HepG2 (cell line): ENCODE results near the gene NRL. TPM values are rescaled to one million over a fixed set of nuclear protein-coding genes. Genes with fewer than 3 reads are reported as not detected.

Experiments used
- ATF7-NPFF ChIP-seq: sonication (generic); formaldehyde crosslinking; IDR thresholded peaks from 2 replicates; pipeline ENCODE4 v1.8.1; 2023; ENCODE audit warnings: mild to moderate bottlenecking, low read depth, missing genetic modification reagents, moderate library complexity
- BORCS8-MEF2B ChIP-seq: sonication (generic); formaldehyde crosslinking; IDR thresholded peaks from 2 replicates; pipeline ENCODE4 v1.8.0; 2022; ENCODE audit warnings: mild to moderate bottlenecking, missing genetic modification reagents
- CAMTA2 ChIP-seq: sonication (generic); formaldehyde crosslinking; IDR thresholded peaks from 2 replicates; pipeline ENCODE4 v1.4.0; 2020; ENCODE audit warnings: mild to moderate bottlenecking, missing genetic modification reagents, borderline replicate concordance
- FOSL1 ChIP-seq: sonication (generic); formaldehyde crosslinking; IDR thresholded peaks from 2 replicates; pipeline ENCODE4 v1.9.0; 2021; ENCODE audit warnings: missing genetic modification reagents, borderline replicate concordance
- FOXA3 ChIP-seq: IDR thresholded peaks from 2 replicates; pipeline ENCODE4 v1.6.1; 2016; ENCODE audit warnings: missing genetic modification reagents, missing compliant biosample characterization
- KAT2B ChIP-seq: fragments of 150-350 bp; IDR thresholded peaks from 2 replicates; pipeline ENCODE4 v1.6.1; 2014; ENCODE audit warnings: low read depth, low read length, borderline replicate concordance
- KLF12 ChIP-seq: sonication (generic); formaldehyde crosslinking; IDR thresholded peaks from 2 replicates; pipeline ENCODE4 v1.4.0; 2020; ENCODE audit warnings: missing genetic modification reagents, borderline replicate concordance
- KMT2B ChIP-seq: IDR thresholded peaks from 2 replicates; pipeline ENCODE4 v1.6.1; 2016; ENCODE audit warnings: missing genetic modification reagents, missing compliant biosample characterization
- POLR2AphosphoS2 ChIP-seq: IDR thresholded peaks from 2 replicates; pipeline ENCODE4 v1.6.1; 2011; ENCODE audit warnings: low read depth, low read length, improper control_type of control experiment
- PRPF4 ChIP-seq: fragments of 200-400 bp; formaldehyde crosslinking; IDR thresholded peaks from 2 replicates; pipeline ENCODE4 v1.6.1; 2016; ENCODE audit warnings: low read length, low read depth; ENCODE audit not compliant: poor library complexity, severe bottlenecking
- SMYD3 ChIP-seq: sonication (generic); formaldehyde crosslinking; IDR thresholded peaks from 2 replicates; pipeline ENCODE4 v1.8.1; 2023; ENCODE audit warnings: mild to moderate bottlenecking, missing genetic modification reagents
- THAP11 ChIP-seq: IDR thresholded peaks from 2 replicates; pipeline ENCODE4 v1.6.1; 2016; ENCODE audit warnings: missing biosample characterization, missing genetic modification reagents
- TRAFD1 ChIP-seq: sonication (generic); formaldehyde crosslinking; IDR thresholded peaks from 2 replicates; pipeline ENCODE4 v1.5.1; 2020; ENCODE audit warnings: missing genetic modification reagents, mild to moderate bottlenecking, borderline replicate concordance
- ZBTB26 ChIP-seq: IDR thresholded peaks from 2 replicates; pipeline ENCODE4 v1.6.1; 2016; ENCODE audit warnings: missing compliant biosample characterization, missing genetic modification reagents, borderline replicate concordance
- ZBTB7B ChIP-seq: sonication (generic); formaldehyde crosslinking; IDR thresholded peaks from 2 replicates; pipeline ENCODE4 v1.4.0; 2020; ENCODE audit warnings: missing genetic modification reagents
- ZFP62 ChIP-seq: sonication (generic); formaldehyde crosslinking; IDR thresholded peaks from 2 replicates; pipeline ENCODE4 v1.4.0; 2020; ENCODE audit warnings: missing genetic modification reagents
- ZIK1 ChIP-seq: sonication (generic); formaldehyde crosslinking; IDR thresholded peaks from 2 replicates; pipeline ENCODE4 v1.5.0; 2020; ENCODE audit warnings: mild to moderate bottlenecking, low read depth, missing genetic modification reagents, borderline replicate concordance
- ZNF101 ChIP-seq: sonication (generic); formaldehyde crosslinking; IDR thresholded peaks from 2 replicates; pipeline ENCODE4 v1.4.0; 2020; ENCODE audit warnings: mild to moderate bottlenecking, low read depth, missing genetic modification reagents, borderline replicate concordance
- ZNF235 ChIP-seq: sonication (generic); formaldehyde crosslinking; IDR thresholded peaks from 2 replicates; pipeline ENCODE4 v1.8.1; 2023; ENCODE audit warnings: mild to moderate bottlenecking, missing genetic modification reagents, borderline replicate concordance
- ZNF263 ChIP-seq: sonication (generic); formaldehyde crosslinking; IDR thresholded peaks from 2 replicates; pipeline ENCODE4 v1.4.0; 2020; ENCODE audit warnings: missing genetic modification reagents
- ZNF354B ChIP-seq: sonication (generic); formaldehyde crosslinking; IDR thresholded peaks from 2 replicates; pipeline ENCODE4 v1.8.0; 2022; ENCODE audit warnings: mild to moderate bottlenecking, missing genetic modification reagents
- ZNF44 ChIP-seq: sonication (generic); formaldehyde crosslinking; IDR thresholded peaks from 2 replicates; pipeline ENCODE4 v1.5.1; 2020; ENCODE audit warnings: mild to moderate bottlenecking, missing genetic modification reagents
- ZNF547 ChIP-seq: sonication (generic); formaldehyde crosslinking; IDR thresholded peaks from 2 replicates; pipeline ENCODE4 v1.5.1; 2020; ENCODE audit warnings: mild to moderate bottlenecking, missing genetic modification reagents
- ZNF607 ChIP-seq: sonication (generic); formaldehyde crosslinking; IDR thresholded peaks from 2 replicates; pipeline ENCODE4 v1.5.1; 2020; ENCODE audit warnings: missing genetic modification reagents, mild to moderate bottlenecking, borderline replicate concordance
- ZNF616 ChIP-seq: sonication (generic); formaldehyde crosslinking; IDR thresholded peaks from 2 replicates; pipeline ENCODE4 v1.5.0; 2020; ENCODE audit warnings: low read depth, mild to moderate bottlenecking, missing genetic modification reagents
- ZNF7 ChIP-seq: IDR thresholded peaks from 2 replicates; pipeline ENCODE4 v1.6.1; 2016; ENCODE audit warnings: missing biosample characterization, missing genetic modification reagents
- ZNF737 ChIP-seq: sonication (generic); formaldehyde crosslinking; IDR thresholded peaks from 2 replicates; pipeline ENCODE4 v1.5.0; 2020; ENCODE audit warnings: missing genetic modification reagents, mild to moderate bottlenecking, borderline replicate concordance
- ZNF891 ChIP-seq: sonication (generic); formaldehyde crosslinking; IDR thresholded peaks from 2 replicates; pipeline ENCODE4 v1.5.0; 2020; ENCODE audit warnings: mild to moderate bottlenecking, missing genetic modification reagents
- ZSCAN30 ChIP-seq: sonication (generic); formaldehyde crosslinking; IDR thresholded peaks from 2 replicates; pipeline ENCODE4 v1.5.0; 2020; ENCODE audit warnings: mild to moderate bottlenecking, missing genetic modification reagents
- polyA plus RNA-seq, 8 experiments: library from polyadenylated mRNA; depleted of rRNA in 3 of 8; stranded (reverse) in 7 of 8; unstranded in 1 of 8; fragments of >200 nt; fragmentation: Illumina TruSeq in 4 of 8; extraction: Trizol in 4 of 8; gene quantifications; 2 replicates each; pipeline versions ENCODE4 v1.2.1 to v1.2.3, GENCODE V29; 2011 to 2016; ENCODE audit warnings: low read depth in 4 of 8, missing spikeins in 1 of 8, mixed read lengths in 1 of 8; ENCODE audit not compliant: insufficient read depth in 1 of 8
- total RNA-seq, 5 experiments: library from RNA; depleted of rRNA; stranded (reverse); fragments of >200 nt; fragmentation: Illumina TruSeq; extraction: Trizol; gene quantifications; 2 replicates each; pipeline ENCODE4 v1.2.3, GENCODE V29; 2016; ENCODE audit warnings: low read depth in 1 of 5

Gene NRL
- total and polyA plus RNA-seq, 2 of the 13 experiments (the other 11 are each of a cell fraction or from before 2014, with no cell fraction given) = 2.5 to 4.7 TPM

DNA sequence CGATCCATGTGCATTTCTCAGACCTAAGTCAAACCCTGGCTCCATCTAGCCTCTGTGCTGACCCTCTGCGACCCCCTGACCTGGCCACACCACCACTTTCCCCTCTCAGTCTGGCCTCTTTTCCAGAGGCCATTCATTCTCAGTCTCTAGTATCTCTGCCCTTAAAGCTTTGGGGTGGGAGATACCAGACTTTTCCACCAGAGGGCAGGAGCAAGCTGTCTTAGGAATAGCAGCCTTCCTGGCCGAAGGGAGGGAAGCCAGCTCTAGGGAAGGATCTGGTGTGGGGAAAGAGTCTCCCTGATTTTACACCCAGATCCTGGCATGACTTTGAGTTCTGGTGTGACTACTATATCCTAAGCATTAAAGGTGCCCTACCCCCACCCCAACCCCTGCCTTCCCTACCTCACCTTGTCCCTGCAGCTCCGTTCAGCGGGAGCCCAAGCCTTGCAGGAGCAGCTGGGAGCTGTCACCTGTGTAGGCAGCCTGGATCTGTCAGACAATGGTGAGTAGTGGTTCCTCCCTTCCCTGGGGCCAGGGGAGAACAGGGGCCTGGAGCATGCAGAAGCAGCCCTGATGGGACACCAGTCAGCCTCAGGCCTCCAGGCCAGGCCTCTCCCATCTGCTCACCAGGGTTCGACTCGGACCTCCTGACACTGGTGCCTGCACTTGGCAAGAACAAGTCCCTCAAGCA lies 56.3 kb downstream of the NRL start (continued):
- no peak for TF ChIP-seq ZBTB26
- TF ChIP-seq ZNF607 = no peak
- peak; percentile 49; the same call in 1 of the 2 replicates for TF ChIP-seq FOXA3 (CRISPR knock-in tag)
- no peak for TF ChIP-seq PRPF4
- peak; percentile 46; the same call in 1 of the 2 replicates for TF ChIP-seq TRAFD1 (CRISPR knock-in tag)
- TF ChIP-seq POLR2AphosphoS2 = no peak
- TF ChIP-seq ZNF547 (CRISPR knock-in tag) = no peak
- TF ChIP-seq ZNF44 (CRISPR knock-in tag) = no peak
- TF ChIP-seq SMYD3 (CRISPR knock-in tag) = no peak
- 0 out of 2 replicates have a peak, but pooled peaks have one; percentile 42 for TF ChIP-seq KMT2B (CRISPR knock-in tag)
- peak; percentile 63; the same call in 1 of the 2 replicates for TF ChIP-seq BORCS8-MEF2B (CRISPR knock-in tag)
- no peak for TF ChIP-seq FOSL1 (CRISPR knock-in tag)
- TF ChIP-seq KLF12 = no peak
- TF ChIP-seq ZNF354B (CRISPR knock-in tag) = 0 out of 2 replicates have a peak, but pooled peaks have one; percentile 30
- peak; percentile 67 for TF ChIP-seq ZBTB7B (CRISPR knock-in tag)
- peak; percentile 48; the same call in 1 of the 2 replicates for TF ChIP-seq THAP11
- TF ChIP-seq KAT2B = no peak
- TF ChIP-seq ZNF737 (CRISPR knock-in tag) = no peak
- no peak for TF ChIP-seq ZSCAN30 (CRISPR knock-in tag)
- no peak for TF ChIP-seq ZNF235 (CRISPR knock-in tag)
- peak; percentile 82; the same call in 1 of the 2 replicates for TF ChIP-seq ZNF616 (CRISPR knock-in tag)
- TF ChIP-seq CAMTA2 = no peak
- no peak for TF ChIP-seq ZNF7 (CRISPR knock-in tag)
- no peak for TF ChIP-seq ZFP62
- TF ChIP-seq ZNF101 (CRISPR knock-in tag) = no peak
- TF ChIP-seq ZIK1 (CRISPR knock-in tag) = 0 out of 2 replicates have a peak, but pooled peaks have one; percentile 38
- TF ChIP-seq ZNF891 (CRISPR knock-in tag) = no peak; the same call in 1 of the 2 replicates
- peak; percentile 26; the same call in 1 of the 2 replicates for TF ChIP-seq ATF7-NPFF (CRISPR knock-in tag)
- no peak for TF ChIP-seq ZNF263 (CRISPR knock-in tag)
